B cell (primary cell): Measurements from ENCODE around the gene NOS1. TPM values are rescaled to one million over a fixed set of nuclear protein-coding genes. Genes with fewer than 3 reads are reported as not detected.

ENCODE experiments used
- ATAC-seq: fragments of 200-7000 bp; cut with Tn5 transposase; one replicate; pipeline ENCODE4 v1.10.0; 2021; ENCODE audit warnings: low read depth, mild to moderate bottlenecking, moderate number of reproducible peaks, moderate library complexity
- CTCF ChIA-PET: fragments of 350-600 bp; sonication (Branson Sonifier 250); formaldehyde crosslinking; loops from one replicate; lab custom pipeline; 2021; ENCODE audit warnings: antibody characterized with exemption, inconsistent platforms; lab: Charles Lee
- POLR2A ChIA-PET: fragments of 350-600 bp; sonication (Branson Sonifier 250); formaldehyde crosslinking; loops from one replicate; lab custom pipeline; 2021; ENCODE audit warnings: antibody characterized with exemption; lab: Charles Lee
- DNase-seq: peaks from one replicate; pipeline ENCODE4 v3.0.0; 2013
- H2AFZ ChIP-seq: 2 replicates; pipeline ENCODE4 v1.6.1; 2012; ENCODE audit warnings: mild to moderate bottlenecking, low read depth, low read length; ENCODE audit not compliant: insufficient read depth, poor library complexity, severe bottlenecking
- H3K27ac ChIP-seq, 2 donors: 1 replicate in 1 of 2; 2 replicates in 1 of 2; pipeline ENCODE4 v1.5.1; 2012 to 2013; ENCODE audit warnings: low read length in 2 of 2, mild to moderate bottlenecking in 2 of 2, moderate library complexity in 1 of 2
- H3K27me3 ChIP-seq, 4 experiments: fragments of 200-600 bp in 1 of 4; sonication (generic) in 1 of 4; replicated peaks in 1 of 4; 1 replicate in 2 of 4; 2 replicates in 2 of 4; pipeline versions ENCODE4 v1.6.1 to v1.7.0; 2013 to 2016; ENCODE audit warnings: low read length in 3 of 4, mild to moderate bottlenecking in 2 of 4, mixed read lengths in 1 of 4, moderate library complexity in 1 of 4; ENCODE audit not compliant: insufficient read depth in 4 of 4, control insufficient read depth in 3 of 4; ENCODE audit errors: control extremely low read depth in 1 of 4
- H3K36me3 ChIP-seq, 2 experiments: replicated peaks in 1 of 2; 1 replicate in 1 of 2; 2 replicates in 1 of 2; pipeline versions ENCODE4 v1.6.1 to v1.7.1; 2013; ENCODE audit warnings: low read length in 1 of 2; ENCODE audit not compliant: insufficient read depth in 2 of 2, control insufficient read depth in 1 of 2; ENCODE audit errors: control extremely low read depth in 1 of 2, extremely low read depth in 1 of 2
- H3K4me1 ChIP-seq, 2 donors: fragments of 200-600 bp in 1 of 2; sonication (generic) in 1 of 2; 1 replicate in 1 of 2; 2 replicates in 1 of 2; pipeline versions ENCODE4 v1.5.1 to v1.6.1; 2013 to 2017; ENCODE audit warnings: low read length in 2 of 2; ENCODE audit not compliant: control insufficient read depth in 2 of 2, insufficient read depth in 2 of 2
- H3K4me2 ChIP-seq: replicated peaks from 2 replicates; pipeline ENCODE3; 2012; ENCODE audit warnings: mild to moderate bottlenecking, low read depth, low read length; ENCODE audit not compliant: poor library complexity, severe bottlenecking
- H3K4me3 ChIP-seq, 5 experiments: fragments of 200-600 bp in 1 of 5; sonication (generic) in 1 of 5; 1 replicate in 3 of 5; 2 replicates in 2 of 5; pipeline versions ENCODE4 v1.5.1 to v1.7.0; 2011 to 2016; ENCODE audit warnings: low read length in 4 of 5, mild to moderate bottlenecking in 4 of 5, low read depth in 2 of 5, control low read depth in 1 of 5, moderate library complexity in 1 of 5; ENCODE audit not compliant: insufficient read depth in 1 of 5; ENCODE audit errors: control extremely low read depth in 1 of 5, extremely low read depth in 1 of 5
- H3K79me2 ChIP-seq: fragments of 200-600 bp; sonication (generic); one replicate; pipeline ENCODE4 v1.6.0; 2016; ENCODE audit warnings: low read length; ENCODE audit not compliant: control insufficient read depth, insufficient read depth
- H3K9ac ChIP-seq: fragments of 200-600 bp; sonication (generic); 2 replicates; pipeline ENCODE4 v1.6.1; 2017; ENCODE audit warnings: mild to moderate bottlenecking, low read length, moderate library complexity
- H3K9me3 ChIP-seq, 3 donors: one replicate each; pipeline versions ENCODE4 v1.6.1 to v1.7.1; 2013; ENCODE audit warnings: low read length in 2 of 3; ENCODE audit not compliant: control insufficient read depth in 2 of 3, insufficient read depth in 1 of 3; ENCODE audit errors: control extremely low read depth in 1 of 3
- H4K20me1 ChIP-seq: 2 replicates; pipeline ENCODE4 v1.6.0; 2012; ENCODE audit warnings: mild to moderate bottlenecking, low read length; ENCODE audit not compliant: insufficient read depth, control insufficient read depth, poor library complexity, severe bottlenecking
- H3K27ac Mint-ChIP-seq: one replicate; pipeline ENCODE4 v1.8.0; 2021; ENCODE audit warnings: mixed read lengths
- H3K27me3 Mint-ChIP-seq: one replicate; pipeline ENCODE4 v1.8.0; 2021; ENCODE audit warnings: mixed read lengths
- H3K4me1 Mint-ChIP-seq: one replicate; pipeline ENCODE4 v1.8.0; 2021; ENCODE audit warnings: mixed read lengths
- H3K4me3 Mint-ChIP-seq: one replicate; pipeline ENCODE4 v1.8.0; 2021; ENCODE audit warnings: mixed read lengths
- H3K9me3 Mint-ChIP-seq: one replicate; pipeline ENCODE4 v1.8.0; 2022; ENCODE audit warnings: mixed read lengths; ENCODE audit not compliant: insufficient read depth
- EZH2 ChIP-seq: IDR thresholded peaks from 2 replicates; pipeline ENCODE4 v1.6.1; 2012; ENCODE audit warnings: borderline replicate concordance, low read depth, mild to moderate bottlenecking, moderate library complexity, low read length; ENCODE audit not compliant: insufficient read depth, poor library complexity, severe bottlenecking
- WGBS: methylation state at CpG from one replicate; pipeline ENCODE4 v1.1.5; 2013; ENCODE audit warnings: missing lambda C conversion rate; ENCODE audit not compliant: insufficient coverage; 5-methylcytosine and 5-hydroxymethylcytosine counted together
- intact Hi-C: fragments of 100-400 bp; cut with micrococcal nuclease; formaldehyde crosslinking; loops from one replicate; pipeline ENCODE4 v1.10.0; 2022
- polyA plus RNA-seq: library from polyadenylated mRNA; depleted of rRNA; stranded (reverse); fragments of >200 nt; gene quantifications from 2 replicates; pipeline ENCODE4 v1.2.3, GENCODE V29; 2012
- total RNA-seq, 2 donors: library from RNA; stranded (reverse); fragments of 120-200 nt in 1 of 2; gene quantifications; 1 replicate in 1 of 2; 2 replicates in 1 of 2; pipeline versions ENCODE4 v1.2.3 to v1.2.4, GENCODE V29; 2013 to 2022
- TF ChIP-seq, protein P1 (sequence below): fragments of 200-600 bp; IDR thresholded peaks from one replicate; pipeline ENCODE4 v1.8.0; 2022; ENCODE audit warnings: antibody characterized with exemption, mild to moderate bottlenecking

The NOS1 gene
- total and polyA plus RNA-seq, 2 donors (not counting 1 experiment from before 2014, with no cell fraction given) = not detected

DNA sequence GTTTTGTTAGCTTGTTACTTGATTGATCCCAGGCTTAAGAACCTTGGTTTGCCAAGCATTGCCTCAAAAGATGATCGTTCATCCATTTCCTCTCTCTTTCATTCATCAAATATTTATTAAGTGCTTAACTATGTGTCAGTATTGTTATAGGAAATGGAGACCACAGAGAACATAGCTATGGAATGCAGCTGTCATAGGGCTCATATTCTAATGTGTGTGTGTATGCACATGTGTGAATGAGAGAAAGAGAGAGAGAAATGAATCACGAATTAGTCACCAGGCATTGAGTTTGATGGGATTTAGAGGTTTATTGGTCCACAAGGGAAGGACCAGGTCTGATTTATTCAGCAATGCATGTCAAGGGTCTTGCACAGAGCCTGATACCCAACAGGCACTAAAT is 100.2 kb downstream of the NOS1 start:
- Histone ChIP-seq H2AFZ (no peak overlapping the region), H3K9ac (no peak overlapping the region), H3K4me2 (no peak overlapping the region), H3K4me1 (no peaks in the 10 kb centered on the region), H3K79me2 (no peaks in the 10 kb centered on the region), H3K9me3 (peaks cover 0 to 5% (median 0%) of the 10 kb centered on the region in 3 donors), H3K27me3 (no peaks in the 10 kb centered on the region), H3K36me3 (no peaks in the 10 kb centered on the region), H3K27ac (no peak overlapping the region), H4K20me1 (no peaks in the 10 kb centered on the region), H3K4me3 (no peak overlapping the region)
- H3K27ac Mint-ChIP-seq = no peak overlapping the region
- ATAC-seq (no peak), DNase-seq (no peak)
- intact Hi-C loops = no loop called here
- peaks cover 13% of the 10 kb centered on the region for H3K27me3 Mint-ChIP-seq
- H3K9me3 Mint-ChIP-seq = no peaks in the 10 kb centered on the region
- ChIA-PET CTCF (interaction anchor here (0.6 kb wide), 1 partner anchor 12 kb away, joined by 3 read pairs; no protein-coding TSS in a partner anchor), POLR2A (no interaction called here)
- TF ChIP-seq, protein P1, sequence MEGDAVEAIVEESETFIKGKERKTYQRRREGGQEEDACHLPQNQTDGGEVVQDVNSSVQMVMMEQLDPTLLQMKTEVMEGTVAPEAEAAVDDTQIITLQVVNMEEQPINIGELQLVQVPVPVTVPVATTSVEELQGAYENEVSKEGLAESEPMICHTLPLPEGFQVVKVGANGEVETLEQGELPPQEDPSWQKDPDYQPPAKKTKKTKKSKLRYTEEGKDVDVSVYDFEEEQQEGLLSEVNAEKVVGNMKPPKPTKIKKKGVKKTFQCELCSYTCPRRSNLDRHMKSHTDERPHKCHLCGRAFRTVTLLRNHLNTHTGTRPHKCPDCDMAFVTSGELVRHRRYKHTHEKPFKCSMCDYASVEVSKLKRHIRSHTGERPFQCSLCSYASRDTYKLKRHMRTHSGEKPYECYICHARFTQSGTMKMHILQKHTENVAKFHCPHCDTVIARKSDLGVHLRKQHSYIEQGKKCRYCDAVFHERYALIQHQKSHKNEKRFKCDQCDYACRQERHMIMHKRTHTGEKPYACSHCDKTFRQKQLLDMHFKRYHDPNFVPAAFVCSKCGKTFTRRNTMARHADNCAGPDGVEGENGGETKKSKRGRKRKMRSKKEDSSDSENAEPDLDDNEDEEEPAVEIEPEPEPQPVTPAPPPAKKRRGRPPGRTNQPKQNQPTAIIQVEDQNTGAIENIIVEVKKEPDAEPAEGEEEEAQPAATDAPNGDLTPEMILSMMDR = no peak
- TF ChIP-seq EZH2 = no peak
- no peaks in the 10 kb centered on the region for H3K4me1 Mint-ChIP-seq
- no peak overlapping the region for H3K4me3 Mint-ChIP-seq
- 67% methylated on average over 1 of the region's 2 CpGs for WGBS

DNA sequence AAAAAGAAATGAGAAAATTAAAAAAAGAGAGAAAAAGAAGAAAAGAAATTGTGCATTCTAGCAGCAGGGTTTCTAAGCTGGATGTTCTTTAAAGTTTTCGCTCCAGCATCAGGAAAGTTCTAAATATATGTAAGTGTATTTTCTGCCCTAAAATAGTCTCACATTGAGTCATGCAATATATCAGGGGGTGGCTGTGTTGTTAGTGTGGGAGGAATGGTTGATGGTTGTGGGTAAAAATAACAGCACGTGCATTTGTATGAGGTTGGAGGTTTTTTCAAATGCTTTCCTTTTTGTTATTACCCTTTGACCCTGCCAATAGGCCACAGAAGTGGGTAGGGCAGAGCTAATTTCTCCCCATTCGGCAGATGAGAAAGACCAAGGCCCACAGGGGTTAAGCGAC is 106.0 kb downstream of the NOS1 start:
- CTCF ChIA-PET = no interaction called here
- WGBS = 94% methylated on average over 3 of the region's 4 CpGs

More for the DNA sequence above, 106.0 kb downstream of the NOS1 start:
- POLR2A ChIA-PET = no interaction called here
- peaks cover 37% of the 10 kb centered on the region for H3K27me3 Mint-ChIP-seq
- H2AFZ ChIP-seq = no peak overlapping the region
- H3K4me3 ChIP-seq = no peak overlapping the region
- H3K79me2 ChIP-seq = no peaks in the 10 kb centered on the region
- no peaks in the 10 kb centered on the region for H3K4me1 Mint-ChIP-seq
- ATAC-seq (no peak), DNase-seq (no peak)
- intact Hi-C loops = no loop called here
- no peaks in the 10 kb centered on the region for H3K4me1 ChIP-seq
- no peak overlapping the region for H3K4me3 Mint-ChIP-seq
- H3K27me3 ChIP-seq = no peaks in the 10 kb centered on the region
- no peak overlapping the region for H3K9ac ChIP-seq
- no peak for TF ChIP-seq EZH2
- TF ChIP-seq, protein P1 = no peak
- no peaks in the 10 kb centered on the region for H3K36me3 ChIP-seq
- no peak overlapping the region for H3K4me2 ChIP-seq
- peaks cover 0 to 13% (median 0%) of the 10 kb centered on the region in 3 donors for H3K9me3 ChIP-seq
- no peak overlapping the region for H3K27ac ChIP-seq
- peaks cover 3% of the 10 kb centered on the region for H3K9me3 Mint-ChIP-seq
- H3K27ac Mint-ChIP-seq = no peak overlapping the region
- H4K20me1 ChIP-seq = no peaks in the 10 kb centered on the region
